ENCODE results near the gene SERPINA3. TPM values are rescaled to one million over a fixed set of nuclear protein-coding genes. Genes with fewer than 3 reads are reported as not detected.
"Not testable (repeated sequence)": the region's sequence is repeated elsewhere in the genome, so short reads cannot be mapped to it uniquely, and the experiment has no call there.

The SERPINA3 gene
- total RNA-seq, 1 donor from 2014 or later: 7,311 TPM

DNA sequence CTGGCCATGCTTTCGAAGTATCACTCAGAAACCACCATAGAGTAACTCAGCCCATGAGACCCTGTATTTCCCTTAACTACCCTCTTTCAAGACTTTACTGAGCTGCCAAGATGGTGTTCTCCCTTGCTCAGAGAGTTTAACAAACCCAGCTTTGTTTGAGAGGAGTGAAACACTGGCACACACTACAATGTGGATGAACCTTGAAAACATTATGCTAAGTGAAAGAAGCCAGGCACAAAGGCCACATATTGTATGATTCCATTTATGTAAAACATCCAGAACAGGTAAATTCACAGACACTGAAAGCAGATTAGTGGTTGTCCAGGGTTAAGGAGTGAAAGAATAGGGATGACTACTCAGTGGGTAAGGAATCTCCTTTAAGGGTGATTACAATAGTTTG lies 18.9 kb downstream of the SERPINA3 start:
- DNase-seq (ENCODE audit: low spot score): no peak
- ATAC-seq: no peak

DNA sequence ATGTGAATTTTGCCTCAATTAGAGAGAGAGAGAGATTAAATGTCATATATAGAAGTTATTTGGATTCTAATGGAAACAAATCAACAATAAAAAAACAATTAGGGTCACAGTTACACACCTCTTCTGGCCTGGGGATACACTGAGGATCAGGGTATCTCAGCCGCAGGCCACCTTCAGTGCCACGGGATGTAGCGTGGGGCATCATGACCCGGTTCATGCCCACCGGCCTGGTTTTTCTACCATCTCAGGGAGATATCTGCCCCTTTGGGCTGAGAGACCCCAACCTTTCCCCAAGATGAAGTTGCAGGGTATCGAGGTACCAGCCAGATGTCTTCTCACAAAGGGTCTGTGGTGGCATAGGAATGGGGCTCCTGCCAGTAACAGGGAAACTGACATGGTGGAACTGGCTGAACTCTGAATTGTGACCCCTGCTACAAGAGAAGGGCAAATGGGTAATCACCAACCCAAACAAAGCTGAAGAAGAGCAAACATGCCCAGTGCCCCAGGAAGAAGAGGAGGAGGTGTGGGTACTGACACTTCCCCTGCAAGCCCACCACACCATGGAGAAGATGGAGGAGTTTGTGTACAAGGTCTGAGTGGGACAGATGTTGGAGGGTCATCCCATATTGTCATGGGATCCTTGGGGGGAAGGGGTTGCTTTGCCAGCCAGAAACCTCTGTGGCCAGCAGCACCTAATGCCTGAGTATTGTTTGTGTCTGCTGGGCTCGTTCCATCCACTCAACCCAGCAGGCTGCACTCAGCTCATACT lies 19.5 kb downstream of the SERPINA3 start:
- ATAC-seq (peak; percentile 71), DNase-seq (ENCODE audit: low spot score) (peak; percentile 63)

DNA sequence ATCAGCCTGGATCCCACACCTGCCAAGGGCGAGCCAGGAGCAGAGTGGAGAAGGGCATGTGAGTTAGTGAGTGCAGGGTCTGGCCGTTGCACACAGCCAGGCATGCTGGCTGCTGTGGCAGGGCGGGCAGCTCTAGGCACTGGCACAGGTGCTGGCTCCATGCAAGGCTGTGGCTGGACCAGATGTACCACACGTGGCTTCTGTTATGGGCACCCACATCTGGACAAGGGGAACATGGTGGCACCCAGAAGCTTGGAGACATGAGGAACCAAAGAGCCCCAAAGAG lies 20.1 kb downstream of the SERPINA3 start:
- DNase-seq (ENCODE audit: low spot score) (peak; percentile 90), ATAC-seq (peak; percentile 81)

DNA sequence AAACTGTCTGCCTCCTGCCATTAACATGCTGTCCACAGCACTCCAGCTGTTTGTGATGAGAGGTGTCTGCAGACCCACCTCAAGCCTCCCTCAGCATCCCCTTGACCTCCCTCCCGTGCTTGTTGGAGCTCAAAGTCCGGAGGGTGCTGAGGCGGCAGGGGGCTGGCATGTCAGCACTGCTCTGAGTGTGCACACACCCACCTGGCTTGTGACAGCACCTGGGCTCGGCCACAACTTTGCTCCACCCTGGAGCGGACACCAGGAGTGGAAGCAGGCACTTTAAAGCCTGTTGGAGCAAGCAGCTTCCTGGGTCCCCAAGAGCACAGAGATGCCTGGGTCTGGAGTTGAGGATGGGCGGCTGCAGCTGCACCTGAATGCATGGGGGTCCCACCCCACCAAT lies 20.9 kb downstream of the SERPINA3 start:
- DNase-seq (ENCODE audit: low spot score): no peak

DNA sequence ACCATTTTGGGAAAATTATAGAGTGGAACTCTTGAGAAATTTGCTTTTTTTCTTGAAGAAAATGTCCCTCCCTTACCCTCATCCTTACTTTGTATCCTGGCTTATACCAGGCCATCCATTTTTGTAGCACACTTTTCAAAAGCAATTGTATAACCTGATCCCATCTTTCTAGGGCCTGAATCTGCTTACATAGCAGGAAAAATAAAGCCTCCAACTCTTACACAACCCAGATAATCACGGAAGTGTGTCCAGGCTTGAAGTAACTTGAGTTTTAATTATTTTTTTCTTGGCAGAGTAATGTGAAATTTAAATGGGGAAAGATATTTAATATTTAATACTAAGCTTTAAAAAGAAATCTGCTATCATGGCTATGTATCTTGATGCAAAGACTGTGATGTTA lies 23.0 kb downstream of the SERPINA3 start:
- DNase-seq (ENCODE audit: low spot score) (no peak), ATAC-seq (no peak)

More for the DNA sequence above, 20.9 kb downstream of the SERPINA3 start:
- ATAC-seq: peak; percentile 16

DNA sequence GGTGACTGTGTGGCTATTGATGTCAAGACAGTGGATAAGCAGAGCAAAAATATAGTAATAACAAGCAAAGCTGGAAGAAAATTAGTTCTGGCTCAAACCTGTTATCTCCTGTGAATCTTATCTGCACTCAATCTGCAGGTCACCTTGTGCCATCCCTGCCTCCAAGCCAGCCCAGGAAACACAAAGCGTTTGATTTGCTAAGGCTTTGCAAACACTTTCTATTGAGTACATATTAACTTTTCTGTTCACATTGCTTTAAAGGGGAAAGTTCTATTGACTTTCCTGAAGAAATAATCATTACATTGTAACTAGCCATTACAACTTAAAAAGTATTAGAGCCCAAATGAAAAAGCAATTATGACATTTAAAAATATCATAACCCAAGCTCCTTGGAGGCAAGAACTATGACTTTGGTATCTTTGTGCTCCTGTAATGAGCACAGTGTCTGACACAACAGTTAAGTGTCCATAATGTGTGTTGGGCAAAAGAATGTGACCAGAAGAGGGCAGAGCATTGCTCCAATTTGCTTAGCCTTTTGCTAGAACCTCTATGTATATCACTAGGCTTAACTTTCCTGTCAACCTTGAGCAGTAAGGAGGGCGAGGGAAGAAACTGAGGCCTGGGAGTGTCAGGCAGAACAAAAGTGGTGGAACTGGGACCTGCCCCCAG lies 24.7 kb downstream of the SERPINA3 start:
- peak; percentile 62 for ATAC-seq

DNA sequence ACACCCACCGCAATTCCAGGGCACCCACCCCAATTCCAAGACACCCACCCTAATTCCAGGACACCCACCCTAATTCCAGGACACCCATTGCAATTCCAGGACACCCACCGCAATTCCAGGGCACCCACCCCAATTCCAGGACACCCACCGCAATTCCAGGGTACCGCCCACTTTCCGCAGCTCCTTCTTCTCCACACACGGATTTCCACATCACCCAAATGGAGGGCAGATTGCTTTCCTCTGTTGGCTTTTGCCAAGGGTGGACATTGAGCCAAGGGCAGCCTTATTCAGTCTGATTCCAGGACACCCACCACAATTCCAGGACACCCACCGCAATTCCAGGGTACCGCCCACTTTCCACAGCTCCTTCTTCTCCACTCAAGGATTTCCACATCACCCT lies 25.6 kb downstream of the SERPINA3 start:
- ATAC-seq: peak; percentile 19
- DNase-seq (ENCODE audit: low spot score): not testable (repeated sequence)

More for the DNA sequence above, 24.7 kb downstream of the SERPINA3 start:
- DNase-seq (ENCODE audit: low spot score): peak; percentile 72

DNA sequence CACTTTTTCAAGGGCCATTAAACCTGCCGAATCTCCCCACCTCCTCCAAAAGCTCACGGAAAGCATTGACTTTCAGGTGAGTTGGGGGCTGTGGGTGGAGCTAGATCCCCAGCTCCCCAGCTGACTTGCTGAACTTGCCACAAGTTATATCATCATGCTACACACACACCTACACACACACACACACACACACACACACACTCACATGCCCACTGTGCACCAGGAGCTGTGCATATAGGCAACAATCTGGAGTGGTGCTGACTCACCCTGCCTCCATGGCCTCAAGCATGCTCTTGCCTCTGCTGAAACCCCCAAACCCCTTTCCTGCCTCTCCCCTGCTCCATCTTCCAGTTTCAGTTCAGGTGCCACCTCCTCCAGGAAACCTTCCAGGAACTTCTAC lies 26.1 kb downstream of the SERPINA3 start:
- DNase-seq (ENCODE audit: low spot score): no peak
- ATAC-seq: peak; percentile 17

DNA sequence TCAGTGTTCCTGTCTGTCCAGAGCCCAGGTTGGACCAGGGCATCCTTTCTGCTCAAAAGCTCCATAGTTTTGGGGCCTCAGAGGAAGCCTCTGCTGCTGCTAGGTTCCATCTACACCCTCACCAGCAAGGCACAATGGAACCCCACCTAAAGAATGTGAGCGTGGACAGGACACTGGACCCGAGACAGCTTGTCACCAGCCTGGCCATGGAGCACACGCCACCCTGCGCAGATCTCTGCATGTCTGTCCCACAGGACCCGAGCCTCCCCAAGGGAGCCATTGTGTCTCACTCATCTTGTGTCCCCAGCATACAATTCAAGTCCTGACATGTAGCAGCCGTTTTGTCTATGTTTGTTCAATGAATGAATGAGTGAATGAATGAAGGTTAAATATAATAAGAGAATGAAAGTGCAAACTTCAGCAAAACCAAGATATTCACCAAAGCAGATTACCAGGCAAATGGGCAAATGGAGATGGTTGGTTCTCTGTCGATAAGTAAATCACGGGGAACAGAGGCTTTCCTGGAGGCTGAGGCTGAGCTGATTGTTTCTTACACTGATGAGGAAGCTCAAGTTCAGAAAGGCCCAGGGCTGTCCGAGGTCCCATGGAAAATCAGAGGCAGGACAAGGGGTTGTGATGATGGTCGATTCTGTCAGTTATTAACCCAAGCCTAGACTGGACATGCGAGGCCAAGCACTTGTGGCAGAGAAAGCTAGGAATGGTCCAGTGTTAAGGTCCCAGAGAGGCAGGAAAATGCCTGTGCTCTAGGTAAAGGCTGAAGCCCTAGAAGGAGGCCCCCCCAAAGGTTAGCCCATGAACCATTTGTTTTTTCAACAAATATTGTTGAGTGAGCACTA lies 27.0 kb downstream of the SERPINA3 start:
- ATAC-seq (peak; percentile 48), DNase-seq (ENCODE audit: low spot score) (no peak)

DNA sequence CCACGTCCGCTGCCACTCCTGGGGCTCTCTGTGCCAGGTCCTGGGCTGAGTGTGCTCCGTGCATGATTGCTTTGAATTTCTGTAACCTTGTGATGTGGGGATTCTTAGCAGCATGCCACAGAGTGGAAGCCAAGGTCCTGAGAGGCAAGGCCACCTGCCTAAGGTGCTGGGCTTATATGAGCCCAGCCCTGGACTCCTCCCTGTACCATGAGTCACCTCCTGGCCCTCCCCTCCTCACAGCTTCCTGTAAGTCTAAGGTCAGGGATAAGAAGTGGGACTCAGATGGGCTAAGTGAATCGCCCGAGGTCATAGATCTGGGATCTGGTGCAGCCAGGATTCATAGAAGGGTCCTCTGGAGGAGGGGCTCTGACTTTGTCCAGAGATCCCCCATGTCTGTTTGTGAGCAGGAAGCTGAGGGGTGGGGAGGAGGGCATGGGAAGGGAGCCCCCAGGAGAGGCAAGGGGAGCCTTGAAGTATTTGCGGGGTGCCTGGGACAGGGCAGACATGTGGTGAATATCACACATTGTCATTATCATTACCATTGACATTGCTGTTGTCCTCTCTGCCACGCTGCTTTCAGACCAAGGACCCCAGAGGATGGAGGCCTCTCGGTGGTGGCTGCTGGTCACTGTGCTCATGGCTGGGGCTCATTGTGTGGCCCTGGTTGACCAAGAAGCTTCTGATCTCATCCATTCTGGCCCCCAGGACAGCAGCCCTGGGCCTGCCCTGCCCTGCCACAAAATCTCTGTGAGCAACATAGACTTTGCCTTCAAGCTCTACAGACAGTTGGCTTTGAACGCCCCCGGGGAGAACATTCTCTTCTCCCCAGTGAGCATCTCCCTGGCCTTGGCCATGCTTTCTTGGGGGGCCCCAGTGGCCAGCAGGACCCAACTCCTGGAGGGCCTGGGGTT lies 28.8 kb downstream of the SERPINA3 start:
- ATAC-seq: no peak

DNA sequence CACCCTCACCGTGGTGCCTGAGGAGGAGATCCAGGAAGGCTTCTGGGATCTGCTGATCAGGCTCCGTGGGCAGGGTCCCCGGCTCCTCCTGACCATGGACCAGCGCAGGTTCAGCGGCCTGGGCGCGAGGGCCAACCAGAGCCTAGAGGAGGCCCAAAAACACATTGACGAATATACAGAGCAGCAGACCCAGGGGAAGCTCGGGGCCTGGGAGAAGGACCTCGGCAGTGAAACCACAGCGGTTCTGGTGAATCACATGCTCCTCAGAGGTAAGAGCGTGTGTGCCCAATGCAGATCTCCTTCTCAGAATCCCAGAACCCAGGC lies 29.4 kb downstream of the SERPINA3 start:
- DNase-seq (ENCODE audit: low spot score) (no peak), ATAC-seq (no peak)

More for the DNA sequence above, 28.8 kb downstream of the SERPINA3 start:
- DNase-seq (ENCODE audit: low spot score): no peak

DNA sequence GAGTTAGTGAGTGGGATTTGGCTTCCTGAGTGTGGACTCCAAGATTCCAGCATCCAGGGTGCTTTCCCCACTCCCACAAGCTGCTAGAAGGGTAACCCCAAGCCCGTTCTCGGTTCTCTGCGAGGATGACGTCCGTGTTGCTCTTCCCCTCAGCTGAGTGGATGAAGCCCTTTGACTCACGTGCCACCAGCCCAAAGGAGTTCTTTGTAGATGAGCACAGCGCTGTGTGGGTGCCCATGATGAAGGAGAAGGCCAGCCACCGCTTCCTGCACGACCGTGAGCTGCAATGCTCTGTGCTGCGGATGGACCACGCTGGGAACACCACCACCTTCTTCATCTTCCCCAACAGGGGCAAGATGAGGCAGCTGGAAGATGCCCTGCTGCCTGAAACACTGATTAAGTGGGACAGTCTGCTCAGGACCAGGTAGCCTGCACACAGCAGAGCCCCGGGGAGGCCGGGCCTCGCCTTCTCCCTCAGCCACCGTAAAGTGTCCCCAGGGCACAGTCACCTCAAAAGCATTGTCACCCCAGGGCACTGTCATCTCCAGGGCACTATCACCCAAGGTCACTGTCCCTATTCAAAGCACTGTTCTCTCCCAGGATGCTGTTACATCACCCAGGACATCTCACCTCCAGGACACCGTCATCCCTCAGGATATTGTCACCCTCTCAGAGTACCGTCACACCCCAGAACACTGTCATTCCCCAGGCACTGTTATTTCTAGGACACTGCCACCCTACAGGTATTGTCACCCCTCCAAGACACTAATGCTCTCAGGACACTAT lies 31.3 kb downstream of the SERPINA3 start:
- ATAC-seq (no peak), DNase-seq (ENCODE audit: low spot score) (no peak)

DNA sequence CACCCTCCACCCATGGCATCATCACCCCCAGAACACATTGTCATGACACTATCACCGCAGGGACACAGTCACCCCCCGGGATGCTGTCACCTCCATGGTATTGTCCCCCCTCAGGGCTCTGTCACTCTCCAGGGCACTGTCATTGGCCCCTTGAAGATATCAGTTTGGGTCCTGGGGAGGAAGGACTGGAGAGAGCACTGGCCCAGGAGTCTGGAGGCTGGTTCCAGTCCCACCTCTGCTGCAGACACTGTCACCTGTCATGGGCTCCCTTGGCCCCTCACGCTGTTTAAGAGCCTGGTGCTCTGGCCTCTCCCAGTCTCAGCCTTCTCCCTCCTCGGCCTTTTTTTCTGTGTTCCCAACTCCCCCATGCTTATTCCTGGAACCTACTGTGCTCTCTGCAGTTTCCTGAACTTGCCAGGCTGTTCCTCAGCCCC lies 31.9 kb downstream of the SERPINA3 start:
- no peak for ATAC-seq
- no peak for DNase-seq (ENCODE audit: low spot score)

DNA sequence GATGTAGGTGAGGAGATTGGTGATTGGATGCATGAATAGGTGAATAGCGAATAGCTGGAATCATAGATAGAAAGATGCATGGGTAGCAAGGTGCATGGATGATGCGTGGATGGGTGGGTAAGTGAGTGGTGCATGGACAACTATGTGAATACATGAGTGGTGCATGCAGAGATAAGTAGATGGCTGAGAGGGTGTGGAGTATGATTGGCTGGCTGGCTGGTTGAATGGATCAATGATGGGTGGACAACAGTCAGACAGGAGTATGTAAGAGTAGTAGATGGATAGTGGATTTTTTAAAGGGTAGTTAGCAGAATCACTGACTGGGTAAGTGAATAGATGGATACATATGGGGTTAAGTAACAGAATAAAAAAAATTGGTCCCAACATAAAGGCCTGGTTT lies 33.9 kb downstream of the SERPINA3 start:
- DNase-seq (ENCODE audit: low spot score): no peak
- ATAC-seq: no peak

DNA sequence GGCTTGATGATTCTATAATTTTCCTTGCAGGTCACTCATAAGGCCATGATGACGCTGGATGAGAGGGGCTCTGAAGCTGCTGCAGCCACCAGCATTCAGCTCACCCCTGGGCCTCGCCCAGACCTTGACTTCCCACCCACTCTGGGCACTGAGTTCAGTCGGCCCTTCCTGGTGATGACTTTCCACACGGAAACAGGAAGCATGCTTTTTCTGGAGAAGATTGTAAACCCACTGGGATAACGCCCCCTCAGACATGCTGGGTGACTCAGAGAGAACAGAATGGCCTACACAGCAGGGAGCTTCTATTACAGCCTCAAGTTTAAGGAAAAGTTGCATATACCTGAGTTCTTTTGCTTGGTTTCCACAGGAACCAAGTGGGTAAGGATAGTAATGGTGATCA lies 34.3 kb downstream of the SERPINA3 start:
- DNase-seq (ENCODE audit: low spot score) (no peak), ATAC-seq (no peak)

DNA sequence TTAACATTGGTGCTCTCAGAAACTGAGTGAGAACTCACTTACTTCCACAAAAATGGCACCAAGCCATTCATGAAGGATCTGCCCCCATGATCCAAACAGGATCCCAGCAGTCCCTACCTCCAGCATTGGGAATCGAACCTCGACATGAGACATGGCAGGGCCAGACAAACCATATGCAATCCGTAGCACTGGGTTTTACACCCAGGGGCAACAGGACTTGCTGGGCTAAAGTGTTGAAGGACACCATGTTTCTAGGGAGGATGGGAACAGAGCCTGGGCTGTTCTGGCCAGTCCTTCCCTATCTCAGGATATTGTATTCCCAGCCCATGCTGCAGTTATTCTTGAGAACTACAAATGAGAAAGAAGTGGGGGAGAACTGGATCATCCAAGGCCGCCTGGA lies 36.6 kb downstream of the SERPINA3 start:
- no peak for ATAC-seq
- DNase-seq (ENCODE audit: low spot score): no peak

DNA sequence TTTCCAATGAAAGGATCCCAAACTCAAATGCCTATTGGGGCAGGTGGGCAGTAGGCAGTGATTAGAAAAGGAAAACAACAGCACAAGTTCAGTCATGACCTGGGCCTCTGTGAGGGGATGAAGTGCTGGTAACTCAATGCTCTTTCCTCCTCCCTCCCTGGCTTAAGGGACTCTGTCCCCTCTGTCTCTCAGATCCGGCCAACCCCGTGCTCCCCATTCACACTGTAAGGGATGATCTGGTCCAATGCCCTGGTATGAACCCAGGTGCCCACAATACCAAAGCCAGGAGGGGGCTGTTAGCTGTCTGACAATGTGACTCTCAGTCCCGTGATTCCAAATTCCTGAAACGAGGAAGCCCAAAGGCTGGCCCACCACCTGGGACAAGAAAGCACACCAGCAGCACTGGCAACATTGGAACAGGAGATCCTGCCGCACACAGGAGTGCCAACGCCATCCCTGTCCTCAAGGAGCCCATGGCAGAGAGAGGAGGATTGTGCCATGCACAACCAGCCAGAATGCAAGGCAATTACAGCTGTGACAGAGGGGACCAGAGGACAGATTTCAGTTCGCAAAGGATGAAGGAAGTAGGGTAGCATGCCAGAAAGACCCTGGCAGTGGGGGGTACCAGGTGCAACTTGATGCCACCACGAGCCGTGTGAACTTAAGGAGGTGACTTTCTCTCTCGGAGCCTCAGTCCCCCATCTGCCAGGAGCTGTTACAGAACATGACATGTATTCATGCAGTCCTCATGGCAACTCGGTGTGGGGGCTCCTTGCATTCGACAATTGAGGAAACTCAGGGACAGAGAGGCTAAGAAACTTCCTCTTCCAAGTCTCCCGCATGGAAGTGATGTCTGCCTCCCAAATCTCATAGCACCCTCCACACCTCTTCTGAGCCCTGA lies 37.6 kb downstream of the SERPINA3 start:
- DNase-seq (ENCODE audit: low spot score): no peak

DNA sequence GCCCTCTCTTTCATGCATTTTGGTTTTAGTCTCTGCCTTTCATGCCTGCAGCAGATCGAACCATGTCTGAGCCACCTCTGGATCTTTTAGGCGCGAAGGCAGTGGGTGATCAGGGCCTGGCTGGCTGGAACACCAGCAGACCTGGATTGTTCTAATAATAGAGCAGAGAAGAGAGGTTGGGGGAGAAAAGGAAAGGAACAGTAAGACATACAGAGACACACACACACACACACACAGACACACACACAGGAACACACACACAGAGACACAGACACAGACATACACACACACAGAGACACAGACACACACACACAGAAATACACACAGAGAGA lies 38.2 kb downstream of the SERPINA3 start:
- no peak for ATAC-seq
- DNase-seq (ENCODE audit: low spot score): no peak

More for the DNA sequence above, 37.6 kb downstream of the SERPINA3 start:
- no peak for ATAC-seq

Measured in left lobe of liver (tissue), 2 donors.